GM18873 (cell line): ENCODE measurements around the gene UBAC1.
"Not testable (repeated sequence)": the region's sequence is repeated elsewhere in the genome, so short reads cannot be mapped to it uniquely, and the experiment has no call there.

Source experiments
- ATAC-seq: cut with Tn5 transposase; IDR thresholded peaks from one replicate; pipeline ENCODE4 v1.9.1; 2021; ENCODE audit warnings: mild to moderate bottlenecking, moderate library complexity, moderate number of reproducible peaks; ENCODE audit not compliant: unreplicated experiment, low FRiP score

UBAC1 gene

DNA sequence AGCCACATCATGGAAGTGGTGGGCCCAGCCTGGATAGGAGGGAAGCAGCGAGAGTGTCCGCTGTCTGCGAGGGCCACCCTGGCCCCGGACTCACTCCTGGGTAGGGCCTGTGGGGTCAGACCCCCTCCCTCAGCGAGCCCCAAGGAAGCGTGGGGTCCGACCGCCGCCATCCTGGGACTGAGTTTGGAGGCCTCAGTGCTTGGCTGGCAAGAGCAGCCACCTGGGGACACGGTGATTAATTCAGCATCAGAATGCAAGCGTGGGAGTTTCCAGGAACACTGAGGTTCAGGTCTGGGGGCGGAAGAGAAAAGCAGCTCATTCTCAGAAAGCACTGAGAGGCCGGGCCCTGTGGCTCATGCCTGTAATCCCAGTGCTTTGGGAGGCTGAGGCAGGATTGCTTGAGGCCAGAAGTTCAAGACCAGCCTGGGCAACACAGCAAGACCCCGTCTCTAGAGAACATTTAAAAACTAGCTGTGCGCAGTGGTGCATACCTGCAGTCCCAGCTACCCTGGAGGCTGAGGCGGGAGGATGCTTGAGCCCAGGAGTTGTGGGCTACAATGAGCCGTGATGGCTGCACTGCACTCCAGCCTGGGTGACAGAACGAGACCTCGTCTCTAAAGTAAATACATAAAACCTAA lies 35.6 kb downstream of the UBAC1 start:
- ATAC-seq: no peak

- no peak for ATAC-seq
Observed at GRCh38 chr9:135924628-135925338, 36.4 kb downstream of the UBAC1 start.

DNA sequence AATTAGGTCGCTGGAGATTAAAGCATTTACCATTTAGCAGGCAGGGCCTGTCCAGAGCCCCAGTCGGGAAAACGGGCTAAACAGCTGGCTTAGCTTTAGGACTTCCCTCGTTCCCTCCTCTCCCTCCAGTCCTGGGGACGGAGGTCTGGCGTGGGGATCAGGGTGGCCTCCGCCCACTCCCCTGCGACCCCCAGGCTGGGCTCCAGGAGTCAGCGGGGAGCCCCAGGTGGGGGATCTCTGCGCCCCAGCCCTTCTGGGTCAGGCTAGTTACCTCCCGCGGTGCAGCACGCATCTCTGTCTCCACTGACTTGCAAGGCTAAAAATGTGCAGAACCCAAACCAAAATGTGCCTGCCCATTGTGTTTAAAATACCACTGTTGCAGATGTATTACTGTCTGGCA lies 37.7 kb downstream of the UBAC1 start:
- no peak for ATAC-seq

GRCh38 chr9:135921749-135922310 lies 39.3 kb downstream of the UBAC1 start:
- ATAC-seq: no peak

- ATAC-seq: no peak
Observed at GRCh38 chr9:135920973-135921585, 40.1 kb downstream of the UBAC1 start.

DNA sequence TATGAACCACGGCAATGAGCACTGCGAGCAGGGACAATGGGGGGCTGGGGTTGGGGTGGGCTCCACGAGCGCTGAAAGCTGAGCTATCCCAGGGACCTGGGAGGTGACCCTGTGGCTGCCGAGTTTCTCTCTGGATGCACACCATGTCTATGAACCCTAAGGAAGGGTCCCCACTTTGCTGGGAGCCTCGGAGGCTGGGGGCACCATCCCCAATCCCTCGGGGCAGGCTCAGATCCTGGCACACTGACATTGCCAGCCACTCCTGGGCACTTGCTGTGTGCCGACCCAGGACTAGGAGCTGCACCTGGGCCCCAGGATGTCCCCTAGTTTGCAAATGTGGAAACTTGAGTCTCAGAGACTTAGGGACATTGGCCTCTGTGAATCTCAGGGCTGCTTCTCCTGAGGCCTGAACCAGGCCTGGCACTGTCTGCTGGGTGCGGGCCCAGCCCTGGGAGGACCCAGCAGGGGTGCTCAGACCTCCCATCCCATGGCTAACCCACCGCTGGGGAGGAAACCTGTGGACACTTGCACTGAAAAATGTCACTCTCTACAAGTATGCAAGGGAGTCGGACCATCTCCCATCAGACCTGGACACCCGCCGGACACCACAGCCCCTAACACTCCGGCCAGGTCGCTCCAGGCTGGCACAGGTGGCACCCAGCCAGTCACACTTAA lies 40.8 kb downstream of the UBAC1 start:
- ATAC-seq: no peak

DNA sequence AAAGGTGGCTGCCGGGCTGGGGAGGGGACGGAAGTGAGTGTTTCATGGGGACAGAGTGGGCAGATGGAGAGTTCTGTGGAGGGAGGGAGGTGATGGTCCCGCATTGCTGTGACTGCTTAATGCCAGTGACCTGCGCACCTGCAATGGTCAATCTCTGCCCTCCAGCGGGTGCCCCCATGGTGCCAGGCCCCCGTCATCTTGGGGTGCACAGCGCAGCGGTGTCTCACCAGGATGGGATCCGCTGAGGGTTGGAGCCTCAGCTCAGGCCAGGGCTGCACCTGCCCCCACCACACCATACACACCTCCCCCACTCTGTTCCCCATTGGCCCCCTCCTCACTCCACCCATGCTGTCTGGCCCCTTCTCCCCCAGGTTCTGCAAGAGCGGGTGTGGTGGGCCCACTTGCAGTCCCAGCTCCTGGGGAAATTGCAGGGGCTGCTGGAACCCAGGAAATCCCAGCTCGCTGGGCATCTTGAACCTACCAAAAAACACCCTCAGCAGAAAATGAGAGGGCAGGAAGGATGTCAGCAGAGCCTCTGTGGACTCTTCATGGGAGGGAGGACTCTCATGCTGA lies 41.8 kb downstream of the UBAC1 start:
- no peak for ATAC-seq

DNA sequence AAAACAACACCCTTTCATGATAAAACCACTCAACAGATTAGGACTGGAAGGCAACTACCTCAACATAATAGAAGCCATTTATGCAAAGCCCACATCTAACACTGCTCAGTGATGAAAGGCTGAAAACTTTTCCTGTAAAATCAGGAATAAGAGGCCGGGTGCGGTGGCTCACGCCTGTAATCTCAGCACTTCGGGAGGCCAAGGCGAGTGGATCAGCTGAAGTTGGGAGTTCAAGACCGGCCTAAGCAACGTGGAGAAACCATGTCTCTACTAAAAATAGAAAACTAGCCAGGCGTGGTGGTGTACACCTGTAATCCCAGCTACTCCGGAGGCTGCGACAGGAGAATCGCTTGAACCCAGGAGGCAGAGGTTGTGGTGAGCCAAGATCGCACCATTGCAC lies 44.9 kb downstream of the UBAC1 start:
- ATAC-seq: not testable (repeated sequence)

DNA sequence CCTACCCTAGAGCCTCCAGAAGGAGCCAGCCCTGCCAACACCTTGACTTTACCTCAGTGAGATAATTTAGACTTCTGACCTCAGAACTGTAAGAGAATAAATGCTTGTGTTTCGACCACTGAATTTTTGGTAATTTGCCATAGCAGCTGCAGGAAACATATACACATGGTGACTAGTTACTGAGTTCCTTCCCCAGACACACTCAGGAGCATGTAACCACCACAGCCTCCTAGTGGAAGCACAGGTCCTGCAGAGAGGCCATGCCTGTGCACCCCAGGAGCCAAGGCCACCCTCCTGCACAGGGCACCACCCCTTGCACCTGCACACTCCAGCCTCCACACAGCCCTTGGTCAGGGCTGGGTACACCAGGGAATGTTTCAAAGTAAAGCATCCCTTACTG lies 46.3 kb downstream of the UBAC1 start:
- ATAC-seq: no peak

GRCh38 chr9:135911233-135911632 lies 49.9 kb downstream of the UBAC1 start:
- not testable (repeated sequence) for ATAC-seq

GRCh38 chr9:135910757-135911156 lies 50.4 kb downstream of the UBAC1 start:
- no peak for ATAC-seq

GRCh38 chr9:135910216-135910615 lies 51.0 kb downstream of the UBAC1 start:
- no peak for ATAC-seq

DNA sequence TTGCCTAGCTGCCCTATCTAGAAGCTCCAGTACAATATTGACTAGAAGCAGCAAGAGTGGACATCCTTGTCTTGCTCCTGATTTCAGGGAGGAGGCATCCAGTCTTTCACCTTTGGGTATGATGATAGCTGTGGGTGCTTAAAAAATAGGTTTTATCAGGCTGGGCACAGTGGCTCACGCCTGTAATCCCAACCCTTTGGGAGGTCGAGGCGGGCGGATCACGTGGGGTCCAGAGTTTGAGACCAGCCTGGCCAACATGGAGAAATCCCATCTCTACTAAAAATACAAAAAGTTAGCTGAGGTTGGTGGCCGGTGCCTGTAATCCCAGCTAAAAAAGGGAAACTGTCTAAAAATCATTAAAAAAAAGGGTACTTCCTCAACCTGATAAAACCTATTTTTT lies 51.8 kb downstream of the UBAC1 start:
- ATAC-seq: no peak

DNA sequence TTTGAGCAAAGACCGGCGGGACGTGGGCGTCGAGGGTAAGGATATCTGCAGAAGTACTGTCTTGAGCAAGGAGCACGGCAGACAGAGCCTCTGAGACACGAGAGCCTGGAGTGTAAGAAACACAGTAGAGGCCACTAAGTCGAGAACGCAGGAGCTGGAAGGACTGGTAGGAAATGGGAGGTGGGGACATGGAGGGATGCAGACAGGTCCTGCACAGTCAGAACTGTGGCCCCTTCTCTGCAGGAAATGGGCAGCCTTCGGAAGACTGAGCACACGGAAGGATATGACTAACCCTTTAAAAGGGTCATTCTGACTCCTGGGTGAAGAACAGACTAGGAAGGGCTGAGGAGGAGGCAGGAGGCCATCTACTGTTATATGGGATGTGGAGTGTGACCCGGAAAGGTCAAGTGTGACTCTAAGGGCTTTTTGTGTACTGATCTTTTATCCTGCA lies 52.4 kb downstream of the UBAC1 start:
- ATAC-seq: no peak

- ATAC-seq: peak; percentile 14
Observed at GRCh38 chr9:135908093-135908753, 53.0 kb downstream of the UBAC1 start.

- peak; percentile 71 for ATAC-seq
Observed at GRCh38 chr9:135907431-135908092, 53.6 kb downstream of the UBAC1 start, which contains the start of gene CAMSAP1. CAMSAP1 (minus strand) TSS chr9:135907546; CDS start chr9:135907159, 387 bp downstream.

DNA sequence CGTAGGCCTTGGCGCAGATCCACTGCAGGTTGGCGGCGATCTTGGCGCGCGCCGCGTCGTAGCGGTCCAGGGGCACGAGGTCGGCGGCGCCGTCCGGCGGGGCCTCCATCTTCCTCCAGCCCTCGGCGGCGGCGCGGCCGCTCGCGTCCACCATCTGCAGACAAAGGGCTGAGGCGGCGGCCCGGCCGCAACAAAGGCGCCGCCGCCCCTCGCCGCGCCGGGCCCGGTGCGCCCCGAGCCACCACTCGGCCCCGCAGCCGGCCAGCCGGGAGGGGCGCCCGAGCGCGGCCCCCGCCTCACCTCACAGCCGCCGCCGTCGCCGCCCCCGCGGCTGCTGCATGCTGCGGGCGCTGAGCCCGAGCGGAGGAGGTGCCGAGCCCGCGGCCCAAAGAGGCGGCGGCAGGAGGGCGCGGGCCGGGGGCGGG lies 54.2 kb downstream of the UBAC1 start:
- ATAC-seq: peak; percentile 10

DNA sequence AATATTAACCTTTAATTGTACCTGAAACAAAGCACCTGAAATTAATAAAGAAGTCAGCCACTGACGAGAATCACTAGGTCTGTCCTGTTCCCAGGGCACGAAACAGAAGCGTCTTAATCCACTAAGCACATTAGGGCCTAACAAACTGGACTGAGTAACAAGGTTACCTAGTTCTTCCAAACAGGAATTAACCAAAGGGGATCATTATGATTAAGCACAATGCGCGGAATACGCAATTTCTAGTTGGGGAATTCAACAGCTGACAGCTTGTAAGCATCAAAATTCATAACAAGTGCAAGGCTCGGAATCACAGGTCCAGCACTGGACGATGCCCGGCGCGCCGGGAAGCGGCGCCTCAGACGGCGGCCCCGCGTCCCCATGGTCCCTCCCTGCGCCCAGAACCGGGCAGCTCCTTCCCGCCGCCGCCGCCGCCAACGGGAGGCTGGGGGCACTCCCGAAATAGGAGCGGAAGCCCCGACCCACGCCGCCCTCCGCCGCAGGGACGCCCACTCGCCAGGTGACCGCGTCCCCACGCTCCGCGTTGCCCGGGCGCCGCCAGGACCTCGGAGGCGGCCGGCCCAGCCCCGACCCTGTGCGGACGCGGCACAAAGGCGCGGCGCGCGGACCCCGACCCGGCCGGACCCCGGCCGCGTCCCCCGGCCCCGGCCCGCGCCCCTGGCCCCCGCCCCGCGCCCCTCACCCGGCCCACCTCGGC lies 54.7 kb downstream of the UBAC1 start:
- no peak for ATAC-seq
